GM12874 (cell line): ENCODE data around the gene HNRNPAB.

Source experiments
- TF ChIP-seq, protein P1 (sequence below): IDR thresholded peaks from 2 replicates; pipeline ENCODE4 v1.5.1; 2011; ENCODE audit warnings: low read depth, mild to moderate bottlenecking, control low read depth, low read length, moderate library complexity; ENCODE audit not compliant: insufficient read depth

The HNRNPAB gene

DNA sequence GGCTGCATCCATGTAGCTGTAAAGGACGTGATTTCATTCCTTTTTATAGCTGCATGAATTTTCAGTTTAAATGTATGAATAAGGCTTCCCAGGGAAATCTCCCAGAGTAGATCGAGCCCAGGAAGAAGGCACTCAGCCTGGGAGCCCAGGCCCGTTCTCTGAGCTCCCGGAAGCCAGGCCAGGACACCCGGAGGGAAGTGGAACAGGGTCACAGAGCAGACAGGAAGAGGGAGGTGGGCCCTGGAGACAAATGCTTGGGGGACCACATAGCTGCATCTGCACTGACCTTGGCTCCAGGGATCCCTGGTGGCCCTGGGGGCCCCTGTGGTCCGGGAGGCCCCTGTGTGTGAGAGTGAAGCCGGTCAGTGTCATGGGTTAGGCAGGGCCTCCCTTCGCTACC lies 47.9 kb downstream of the HNRNPAB start:
- TF ChIP-seq, protein P1, sequence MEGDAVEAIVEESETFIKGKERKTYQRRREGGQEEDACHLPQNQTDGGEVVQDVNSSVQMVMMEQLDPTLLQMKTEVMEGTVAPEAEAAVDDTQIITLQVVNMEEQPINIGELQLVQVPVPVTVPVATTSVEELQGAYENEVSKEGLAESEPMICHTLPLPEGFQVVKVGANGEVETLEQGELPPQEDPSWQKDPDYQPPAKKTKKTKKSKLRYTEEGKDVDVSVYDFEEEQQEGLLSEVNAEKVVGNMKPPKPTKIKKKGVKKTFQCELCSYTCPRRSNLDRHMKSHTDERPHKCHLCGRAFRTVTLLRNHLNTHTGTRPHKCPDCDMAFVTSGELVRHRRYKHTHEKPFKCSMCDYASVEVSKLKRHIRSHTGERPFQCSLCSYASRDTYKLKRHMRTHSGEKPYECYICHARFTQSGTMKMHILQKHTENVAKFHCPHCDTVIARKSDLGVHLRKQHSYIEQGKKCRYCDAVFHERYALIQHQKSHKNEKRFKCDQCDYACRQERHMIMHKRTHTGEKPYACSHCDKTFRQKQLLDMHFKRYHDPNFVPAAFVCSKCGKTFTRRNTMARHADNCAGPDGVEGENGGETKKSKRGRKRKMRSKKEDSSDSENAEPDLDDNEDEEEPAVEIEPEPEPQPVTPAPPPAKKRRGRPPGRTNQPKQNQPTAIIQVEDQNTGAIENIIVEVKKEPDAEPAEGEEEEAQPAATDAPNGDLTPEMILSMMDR: no peak

DNA sequence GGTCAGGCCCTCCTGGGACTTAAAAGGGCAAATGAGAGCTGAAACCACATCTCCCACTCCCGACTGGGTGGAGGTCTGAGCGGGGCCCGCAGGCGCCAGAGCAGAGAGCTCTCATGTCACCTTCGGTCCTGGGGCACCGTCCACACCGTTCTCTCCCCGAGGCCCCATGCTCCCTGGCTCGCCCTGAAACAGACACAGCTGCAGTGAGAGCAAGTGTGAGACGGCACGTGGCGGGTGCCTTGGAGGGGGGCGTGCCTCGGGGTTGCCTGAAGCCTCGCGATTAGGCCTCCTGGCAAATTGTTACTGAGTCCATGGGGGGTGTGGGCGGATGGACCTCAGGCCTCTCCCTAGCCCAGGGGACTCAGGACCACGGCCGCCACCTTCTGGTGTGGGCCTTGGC lies 52.4 kb downstream of the HNRNPAB start:
- TF ChIP-seq, protein P1: no peak

GRCh38 chr5:178257650-178258049 lies 53.3 kb downstream of the HNRNPAB start:
- TF ChIP-seq, protein P1: no peak

DNA sequence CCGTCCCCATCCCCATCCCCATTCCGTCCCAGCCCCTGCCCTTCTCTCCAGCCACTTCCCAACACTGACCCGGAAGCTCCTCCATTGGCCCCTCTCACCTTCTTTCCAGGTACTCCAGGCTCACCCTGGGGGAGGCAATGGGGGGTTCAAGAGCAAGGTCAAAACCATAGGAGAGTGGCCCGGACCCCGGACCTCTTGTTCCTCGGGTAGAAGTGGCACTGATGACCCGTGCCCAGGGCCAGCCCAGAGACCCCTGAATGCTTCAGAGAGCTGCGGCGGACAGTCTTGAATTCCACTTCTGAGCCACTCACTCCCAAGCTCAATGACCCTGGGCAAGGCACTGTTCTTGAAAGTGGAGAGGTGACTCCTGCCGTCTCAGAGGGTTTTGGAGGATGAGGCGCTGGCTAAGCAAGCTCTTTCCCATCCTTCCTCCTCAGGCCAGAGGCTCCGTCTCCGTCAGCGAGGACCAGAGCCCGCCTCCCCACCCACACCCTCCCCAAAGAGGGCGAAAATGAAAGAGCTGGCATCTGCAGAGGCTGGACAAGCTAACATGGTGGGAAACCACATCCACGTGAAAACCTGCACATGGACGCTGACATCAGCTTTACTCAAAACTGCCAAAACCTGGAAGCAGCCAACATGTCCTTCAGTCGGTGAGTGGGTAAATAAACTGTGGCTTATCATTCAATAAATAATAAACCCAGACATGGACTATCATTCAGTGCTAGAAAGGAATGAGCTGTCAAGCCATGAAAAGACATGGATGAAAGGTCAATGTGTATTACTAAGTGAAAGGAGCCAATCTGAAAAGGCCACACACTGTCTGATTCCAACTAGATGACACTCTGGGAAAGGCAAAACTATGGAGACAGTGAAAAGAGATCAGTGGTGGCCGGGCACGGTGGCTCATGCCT lies 55.5 kb downstream of the HNRNPAB start:
- TF ChIP-seq, protein P1: no peak
